ENCODE data around the gene GOLGA7B.

Gene GOLGA7B

DNA sequence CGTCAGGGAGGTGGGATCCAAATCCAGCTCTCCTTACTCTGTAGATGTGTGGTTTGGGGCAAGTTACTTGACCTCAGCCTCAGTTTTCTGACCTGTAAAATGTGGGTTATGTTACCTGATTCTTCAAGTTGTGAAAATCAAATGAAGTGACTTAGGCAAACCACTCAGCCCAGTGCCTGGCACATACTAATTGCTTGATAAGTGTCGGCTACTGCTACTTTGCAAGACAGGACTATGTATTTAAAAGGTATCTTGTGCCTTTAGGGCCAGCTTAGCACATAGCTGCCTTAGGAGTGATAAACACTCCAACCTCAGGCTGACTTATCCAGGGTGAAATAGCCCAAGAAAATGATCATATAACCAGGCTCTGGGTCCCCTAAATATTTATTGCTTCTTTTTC is 42.9 kb downstream of the GOLGA7B start:
- TF ChIP-seq, protein P1, sequence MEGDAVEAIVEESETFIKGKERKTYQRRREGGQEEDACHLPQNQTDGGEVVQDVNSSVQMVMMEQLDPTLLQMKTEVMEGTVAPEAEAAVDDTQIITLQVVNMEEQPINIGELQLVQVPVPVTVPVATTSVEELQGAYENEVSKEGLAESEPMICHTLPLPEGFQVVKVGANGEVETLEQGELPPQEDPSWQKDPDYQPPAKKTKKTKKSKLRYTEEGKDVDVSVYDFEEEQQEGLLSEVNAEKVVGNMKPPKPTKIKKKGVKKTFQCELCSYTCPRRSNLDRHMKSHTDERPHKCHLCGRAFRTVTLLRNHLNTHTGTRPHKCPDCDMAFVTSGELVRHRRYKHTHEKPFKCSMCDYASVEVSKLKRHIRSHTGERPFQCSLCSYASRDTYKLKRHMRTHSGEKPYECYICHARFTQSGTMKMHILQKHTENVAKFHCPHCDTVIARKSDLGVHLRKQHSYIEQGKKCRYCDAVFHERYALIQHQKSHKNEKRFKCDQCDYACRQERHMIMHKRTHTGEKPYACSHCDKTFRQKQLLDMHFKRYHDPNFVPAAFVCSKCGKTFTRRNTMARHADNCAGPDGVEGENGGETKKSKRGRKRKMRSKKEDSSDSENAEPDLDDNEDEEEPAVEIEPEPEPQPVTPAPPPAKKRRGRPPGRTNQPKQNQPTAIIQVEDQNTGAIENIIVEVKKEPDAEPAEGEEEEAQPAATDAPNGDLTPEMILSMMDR (IDR thresholded peaks at IDR 0.05; ENCODE audit: borderline replicate concordance, insufficient read depth, low read depth, low read length) = no peak
- H3K4me3 ChIP-seq (ENCODE audit: low read depth, low read length) = no peak overlapping the region

DNA sequence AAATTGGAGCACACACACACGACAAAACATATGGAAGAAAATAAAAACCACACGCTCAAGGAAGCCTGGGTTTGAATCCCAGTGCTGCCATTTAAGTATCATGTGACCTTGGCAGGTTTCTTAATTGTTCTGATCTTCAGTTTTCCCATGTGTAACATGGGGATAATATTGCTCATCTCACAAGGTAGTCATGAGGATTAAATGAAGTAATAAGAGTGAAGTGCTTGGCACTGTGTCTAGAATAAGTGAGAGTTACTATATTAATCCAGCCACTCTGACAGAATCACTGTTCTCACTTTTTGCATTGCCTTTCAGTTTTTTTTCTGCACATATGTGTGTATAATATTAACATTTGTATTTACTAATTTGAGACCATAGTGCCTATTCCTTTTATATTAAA is 43.3 kb downstream of the GOLGA7B start:
- H3K4me3 ChIP-seq (ENCODE audit: low read depth, low read length) = no peak overlapping the region
- TF ChIP-seq, protein P1 (IDR thresholded peaks at IDR 0.05; ENCODE audit: borderline replicate concordance, insufficient read depth, low read depth, low read length) = no peak

DNA sequence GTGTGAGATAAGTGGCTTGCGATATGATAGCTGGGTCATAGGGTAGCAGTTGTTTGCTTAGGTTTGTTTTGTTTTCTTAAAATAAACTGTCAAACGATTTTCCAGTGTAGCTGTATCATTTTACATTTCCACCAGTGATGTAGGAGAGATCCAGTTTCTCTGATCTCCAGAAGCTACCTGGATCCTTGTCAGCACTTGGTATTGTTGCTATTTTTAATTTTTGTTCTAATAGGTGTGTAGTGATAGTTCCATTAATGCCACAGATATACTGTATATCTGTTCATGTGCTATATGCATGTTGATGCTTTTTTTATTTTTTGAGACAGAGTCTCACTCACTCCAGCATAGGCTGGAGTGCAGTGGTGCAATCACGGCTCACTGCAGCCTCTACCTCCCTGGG is 44.4 kb downstream of the GOLGA7B start:
- TF ChIP-seq, protein P1 (IDR thresholded peaks at IDR 0.05; ENCODE audit: borderline replicate concordance, insufficient read depth, low read depth, low read length) = no peak
- H3K4me3 ChIP-seq (ENCODE audit: low read depth, low read length) = no peak overlapping the region

DNA sequence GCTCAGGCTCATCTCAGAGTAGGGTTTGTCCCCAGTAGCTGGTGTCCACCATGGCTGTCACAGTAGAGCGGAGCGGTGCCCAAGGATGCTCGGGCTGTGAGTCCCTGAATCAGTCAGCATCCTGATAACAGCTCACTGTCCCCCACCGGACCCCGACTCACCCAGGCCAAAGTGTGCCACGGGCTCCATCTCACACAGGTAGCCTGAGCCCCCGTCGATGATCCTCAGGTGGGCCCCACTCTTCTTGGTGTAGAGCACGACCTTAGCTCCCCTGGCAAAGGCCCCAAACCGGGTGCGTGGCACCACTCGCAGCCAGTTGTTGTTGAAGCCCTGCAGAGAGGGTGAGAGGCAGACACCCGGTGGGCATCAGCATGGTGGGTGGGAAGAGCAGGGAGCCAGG is 45.4 kb downstream of the GOLGA7B start:
- TF ChIP-seq, protein P1 (IDR thresholded peaks at IDR 0.05; ENCODE audit: borderline replicate concordance, insufficient read depth, low read depth, low read length) = no peak
- no peak overlapping the region for H3K4me3 ChIP-seq (ENCODE audit: low read depth, low read length)

GRCh38 chr10:97895915-97896314 is 46.3 kb downstream of the GOLGA7B start:
- H3K4me3 ChIP-seq (ENCODE audit: low read depth, low read length) = no peak overlapping the region
- TF ChIP-seq, protein P1 (IDR thresholded peaks at IDR 0.05; ENCODE audit: borderline replicate concordance, insufficient read depth, low read depth, low read length) = no peak

DNA sequence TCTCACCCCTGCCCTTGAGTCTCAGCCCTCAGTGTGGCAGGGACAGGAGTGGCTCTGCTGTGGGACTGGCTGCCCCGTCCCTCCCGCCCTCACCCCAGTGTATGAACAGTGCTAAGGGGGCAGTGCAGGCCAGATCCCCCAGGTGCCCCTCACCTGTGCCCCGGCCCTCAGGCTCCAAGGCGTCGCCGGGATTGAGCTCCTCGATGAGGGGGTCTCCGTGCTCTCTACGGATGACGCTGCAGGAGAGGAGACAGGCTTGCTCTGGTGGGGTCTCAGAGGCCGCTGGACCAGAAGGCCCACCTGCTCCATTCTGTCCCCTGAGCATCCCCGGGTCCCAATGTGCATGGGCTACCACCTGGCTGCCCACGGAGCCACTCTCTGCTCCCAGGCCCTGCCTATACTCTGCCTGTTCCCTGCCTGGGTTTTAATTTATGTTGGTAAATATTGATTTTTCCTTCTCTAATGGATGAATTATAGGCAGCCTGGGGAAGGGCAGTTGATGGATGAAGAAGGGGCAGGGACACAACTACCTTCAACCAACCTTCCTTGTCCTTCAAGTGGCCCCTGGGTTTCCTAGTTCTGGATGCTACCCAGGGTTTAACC is 47.2 kb downstream of the GOLGA7B start:
- TF ChIP-seq, protein P1 (IDR thresholded peaks at IDR 0.05; ENCODE audit: borderline replicate concordance, insufficient read depth, low read depth, low read length) = no peak
- H3K4me3 ChIP-seq (ENCODE audit: low read depth, low read length) = no peak overlapping the region

GRCh38 chr10:97898429-97898828 is 48.8 kb downstream of the GOLGA7B start:
- H3K4me3 ChIP-seq (ENCODE audit: low read depth, low read length) = no peak overlapping the region
- TF ChIP-seq, protein P1 (IDR thresholded peaks at IDR 0.05; ENCODE audit: borderline replicate concordance, insufficient read depth, low read depth, low read length) = no peak

All from GM12875 (cell line).